Stimulated activated naive B cell treated with anti-CD40 and anti-IgM and Interleukin-4, amounts not matched to agents 10 μg/mL and 1 μg/mL and 100 μg/mL, for 72 hours (primary cell): ENCODE data around the gene KDM2B.
A peak's percentile ranks its signal among the peaks of the same experiment; 100 is the strongest.

Experiments used
- ATAC-seq, 2 donors: fragments of 150-1000 bp; cut with Tn5 transposase; replicated peaks; 2 replicates each; pipeline ENCODE4 v1.10.0; 2021; ENCODE audit warnings: moderate library complexity in 1 of 2
- DNase-seq: peaks from one replicate; pipeline ENCODE4 v3.0.0; 2021
- H3K27ac Mint-ChIP-seq: one replicate; pipeline ENCODE4 v1.8.0; 2022; ENCODE audit warnings: mild to moderate bottlenecking, mixed read lengths
- H3K27me3 Mint-ChIP-seq, 2 donors: one replicate each; pipeline ENCODE4 v1.8.0; 2022; ENCODE audit warnings: mixed read lengths in 2 of 2
- H3K36me3 Mint-ChIP-seq, 2 donors: one replicate each; pipeline ENCODE4 v1.8.0; 2022; ENCODE audit warnings: mixed read lengths in 2 of 2, mild to moderate bottlenecking in 1 of 2
- H3K4me1 Mint-ChIP-seq, 2 donors: one replicate each; pipeline ENCODE4 v1.8.0; 2022; ENCODE audit warnings: mixed read lengths in 2 of 2, mild to moderate bottlenecking in 1 of 2
- H3K4me3 Mint-ChIP-seq, 2 donors: one replicate each; pipeline ENCODE4 v1.8.0; 2022; ENCODE audit warnings: mild to moderate bottlenecking in 2 of 2, mixed read lengths in 2 of 2, moderate library complexity in 1 of 2
- H3K9me3 Mint-ChIP-seq, 2 donors: one replicate each; pipeline ENCODE4 v1.8.0; 2022; ENCODE audit warnings: mixed read lengths in 2 of 2, mild to moderate bottlenecking in 1 of 2

Gene KDM2B

GRCh38 chr12:121535150-121536053 is 45.4 kb downstream of the KDM2B start:
- H3K27ac Mint-ChIP-seq = peak overlapping the region; percentile 94
- peaks cover 32 to 34% of the 10 kb centered on the region in 2 donors for H3K36me3 Mint-ChIP-seq
- H3K4me1 Mint-ChIP-seq = peaks cover 57 to 84% of the 10 kb centered on the region in 2 donors
- H3K9me3 Mint-ChIP-seq = no peaks in the 10 kb centered on the region
- H3K4me3 Mint-ChIP-seq = peak overlapping the region; percentile 81 to 94
- DNase-seq (no peak), ATAC-seq (no peak)
- H3K27me3 Mint-ChIP-seq = no peaks in the 10 kb centered on the region

DNA sequence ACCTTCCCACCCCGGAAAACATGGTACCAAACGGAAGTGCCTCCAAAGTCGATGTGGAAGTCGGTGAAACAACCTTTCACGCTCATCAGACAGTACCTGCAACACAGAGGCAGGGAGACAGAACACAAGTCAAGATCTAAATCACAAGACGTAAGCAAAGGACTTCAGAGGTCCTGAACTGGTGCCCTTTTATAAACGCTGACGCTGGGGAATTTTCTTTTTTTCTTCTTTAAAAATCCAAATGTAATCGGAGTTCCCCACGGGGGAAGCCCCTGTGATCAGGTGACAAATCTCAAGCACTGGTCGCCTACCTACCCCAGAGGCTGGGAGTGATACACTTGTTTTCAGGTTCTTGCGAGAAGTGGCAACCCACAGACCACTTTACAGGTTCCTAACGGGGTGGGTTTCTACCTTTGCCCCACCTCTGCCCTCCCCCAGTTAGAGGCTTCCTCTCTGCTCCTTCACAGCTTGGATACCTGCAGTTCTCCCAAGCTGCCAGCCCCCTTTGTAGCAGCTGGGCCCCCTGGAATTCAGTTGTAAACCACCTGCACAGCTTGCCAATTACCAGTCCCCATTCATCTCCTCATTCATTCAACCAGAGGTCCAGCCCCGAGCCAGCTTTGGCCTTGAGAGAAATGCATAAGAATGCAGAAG is 46.2 kb downstream of the KDM2B start:
- peaks cover 53 to 81% of the 10 kb centered on the region in 2 donors for H3K4me1 Mint-ChIP-seq
- DNase-seq (peak; percentile 80), ATAC-seq (peak; percentile 26 to 33)
- H3K9me3 Mint-ChIP-seq = no peaks in the 10 kb centered on the region
- H3K27ac Mint-ChIP-seq = peak overlapping the region; percentile 94
- H3K4me3 Mint-ChIP-seq = peak overlapping the region; percentile 81 to 94
- H3K27me3 Mint-ChIP-seq = no peaks in the 10 kb centered on the region
- H3K36me3 Mint-ChIP-seq = peaks cover 35 to 37% of the 10 kb centered on the region in 2 donors

GRCh38 chr12:121533394-121534090 is 47.3 kb downstream of the KDM2B start:
- peaks cover 54 to 86% of the 10 kb centered on the region in 2 donors for H3K4me1 Mint-ChIP-seq
- ATAC-seq = no peak
- no peaks in the 10 kb centered on the region for H3K9me3 Mint-ChIP-seq
- no peaks in the 10 kb centered on the region for H3K27me3 Mint-ChIP-seq
- H3K27ac Mint-ChIP-seq = peak overlapping the region; percentile 91
- H3K36me3 Mint-ChIP-seq = peaks cover 46 to 48% of the 10 kb centered on the region in 2 donors
- DNase-seq = no peak
- H3K4me3 Mint-ChIP-seq = peak overlapping the region; percentile 90 to 94

- H3K9me3 Mint-ChIP-seq = no peaks in the 10 kb centered on the region
- peak overlapping the region; percentile 90 to 94 for H3K4me3 Mint-ChIP-seq
- peaks cover 50 to 87% of the 10 kb centered on the region in 2 donors for H3K4me1 Mint-ChIP-seq
- no peaks in the 10 kb centered on the region for H3K27me3 Mint-ChIP-seq
- ATAC-seq (no peak), DNase-seq (no peak)
- H3K36me3 Mint-ChIP-seq = peaks cover 49 to 52% of the 10 kb centered on the region in 2 donors
- peak overlapping the region; percentile 91 for H3K27ac Mint-ChIP-seq
Measured at GRCh38 chr12:121532503-121533393, 48.1 kb downstream of the KDM2B start.

DNA sequence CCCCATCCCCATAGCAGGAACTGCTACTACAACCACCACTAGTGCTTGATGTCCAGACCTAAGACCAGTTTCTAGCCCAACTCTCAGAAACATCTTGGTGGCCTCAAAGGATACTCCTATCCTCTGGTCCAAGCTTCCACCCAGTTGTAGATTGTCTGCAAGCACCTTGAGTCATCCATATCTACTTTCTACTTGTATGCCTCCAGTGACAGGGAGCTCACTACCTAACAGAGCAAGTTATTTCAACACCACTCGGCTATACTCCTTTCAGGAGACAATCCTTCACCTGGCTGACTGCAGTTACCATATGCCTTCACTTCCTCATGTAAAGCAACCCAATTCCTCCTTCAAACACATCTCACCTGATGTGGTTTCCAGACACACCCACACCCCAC is 49.5 kb downstream of the KDM2B start:
- Mint-ChIP-seq H3K4me3 (peak overlapping the region; percentile 90 to 94), H3K27ac (peak overlapping the region; percentile 33), H3K36me3 (peaks cover 49 to 52% of the 10 kb centered on the region in 2 donors), H3K9me3 (no peaks in the 10 kb centered on the region), H3K4me1 (peaks cover 50 to 80% of the 10 kb centered on the region in 2 donors), H3K27me3 (no peaks in the 10 kb centered on the region)
- DNase-seq (no peak), ATAC-seq (no peak)

DNA sequence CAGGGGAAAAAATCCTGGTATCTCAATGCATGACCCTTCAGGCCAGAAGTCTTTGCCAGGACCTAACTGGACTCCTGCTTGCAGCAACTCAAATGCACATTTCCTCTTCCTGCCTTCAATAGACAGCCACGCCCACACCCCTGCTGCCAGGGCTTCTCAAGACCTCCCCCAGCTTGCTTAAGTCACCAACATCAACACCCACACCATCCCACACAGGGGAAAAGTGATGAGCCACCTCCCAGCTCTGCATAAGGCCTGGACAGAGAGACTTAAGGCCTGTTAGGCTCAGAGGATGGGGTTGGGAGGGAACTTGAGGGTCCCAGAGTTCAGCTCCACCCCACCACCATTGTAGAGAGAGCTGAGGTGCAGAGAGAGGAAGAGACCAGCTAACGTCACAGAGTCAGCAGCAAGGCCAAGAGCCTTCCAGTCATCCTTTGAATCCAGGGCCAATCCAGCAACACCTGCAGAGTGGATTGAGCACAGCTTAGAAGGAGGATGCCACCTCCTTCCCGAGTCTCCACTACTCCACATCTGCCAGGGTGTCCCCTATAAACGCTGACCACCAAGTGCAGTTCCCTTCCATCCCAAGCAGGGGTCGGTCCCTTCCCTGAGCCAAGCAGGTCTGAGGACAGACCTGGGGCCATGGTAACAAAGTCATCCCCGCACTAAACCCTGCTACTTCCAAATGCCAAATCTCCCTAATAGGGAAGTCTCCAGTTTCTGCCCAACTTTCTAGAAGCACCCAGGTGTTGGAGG is 50.0 kb downstream of the KDM2B start:
- Mint-ChIP-seq H3K27ac (peak overlapping the region; percentile 33), H3K9me3 (no peaks in the 10 kb centered on the region), H3K4me1 (peaks cover 46 to 76% of the 10 kb centered on the region in 2 donors), H3K36me3 (peaks cover 50 to 52% of the 10 kb centered on the region in 2 donors), H3K27me3 (no peaks in the 10 kb centered on the region), H3K4me3 (peak overlapping the region; percentile 90 to 94)
- peak; percentile 44 to 52 for ATAC-seq
- DNase-seq = no peak

DNA sequence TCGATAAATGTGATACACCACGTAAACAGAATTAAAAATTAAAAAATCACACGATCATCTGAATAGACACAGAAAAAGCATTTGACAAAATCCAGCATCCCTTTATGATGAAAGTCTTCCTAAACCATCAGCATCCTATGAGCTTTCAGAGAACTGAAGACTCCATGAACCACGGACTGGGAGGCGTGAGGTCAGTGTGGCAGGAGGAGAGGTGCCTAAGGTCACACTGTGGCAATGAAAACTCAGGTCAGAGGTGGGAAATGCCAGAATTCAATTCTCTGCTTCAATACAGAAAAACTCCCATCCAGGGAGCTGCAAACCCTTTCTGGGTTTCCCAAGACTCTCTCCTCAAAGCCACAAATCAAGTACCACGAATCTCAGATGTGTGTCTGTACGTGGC is 51.6 kb downstream of the KDM2B start:
- peak overlapping the region in 1 of 2 donors; percentile 29 for H3K4me3 Mint-ChIP-seq

DNA sequence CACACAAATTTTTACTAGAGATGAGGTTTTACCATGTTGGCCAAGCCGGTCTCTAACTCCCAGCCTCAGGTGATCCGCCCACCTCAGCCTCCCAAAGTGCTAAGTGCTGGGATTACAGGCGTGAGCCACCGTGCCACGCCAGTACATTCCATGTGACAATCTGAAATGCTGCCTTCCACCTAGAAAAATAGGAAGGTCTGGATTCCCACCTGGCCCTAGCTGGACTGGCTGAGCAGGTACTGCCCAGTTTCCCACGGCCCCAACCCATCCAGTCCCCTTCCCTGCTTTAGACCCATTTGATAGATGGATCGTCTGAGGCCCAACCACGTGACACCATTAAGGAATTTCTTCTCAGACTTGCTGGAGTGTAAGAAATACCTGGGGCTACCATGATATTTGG is 55.4 kb downstream of the KDM2B start:
- Mint-ChIP-seq H3K4me1 (peaks cover 42 to 73% of the 10 kb centered on the region in 2 donors), H3K27me3 (no peaks in the 10 kb centered on the region), H3K4me3 (no peak overlapping the region), H3K27ac (peak overlapping the region; percentile 3), H3K36me3 (peaks cover 51 to 57% of the 10 kb centered on the region in 2 donors), H3K9me3 (no peaks in the 10 kb centered on the region)
- ATAC-seq = no peak
- DNase-seq = no peak

More for the DNA sequence above, 51.6 kb downstream of the KDM2B start:
- peaks cover 43 to 77% of the 10 kb centered on the region in 2 donors for H3K4me1 Mint-ChIP-seq
- DNase-seq (no peak), ATAC-seq (no peak)
- no peaks in the 10 kb centered on the region for H3K9me3 Mint-ChIP-seq
- no peaks in the 10 kb centered on the region for H3K27me3 Mint-ChIP-seq
- no peak overlapping the region for H3K27ac Mint-ChIP-seq
- peaks cover 56 to 58% of the 10 kb centered on the region in 2 donors for H3K36me3 Mint-ChIP-seq

DNA sequence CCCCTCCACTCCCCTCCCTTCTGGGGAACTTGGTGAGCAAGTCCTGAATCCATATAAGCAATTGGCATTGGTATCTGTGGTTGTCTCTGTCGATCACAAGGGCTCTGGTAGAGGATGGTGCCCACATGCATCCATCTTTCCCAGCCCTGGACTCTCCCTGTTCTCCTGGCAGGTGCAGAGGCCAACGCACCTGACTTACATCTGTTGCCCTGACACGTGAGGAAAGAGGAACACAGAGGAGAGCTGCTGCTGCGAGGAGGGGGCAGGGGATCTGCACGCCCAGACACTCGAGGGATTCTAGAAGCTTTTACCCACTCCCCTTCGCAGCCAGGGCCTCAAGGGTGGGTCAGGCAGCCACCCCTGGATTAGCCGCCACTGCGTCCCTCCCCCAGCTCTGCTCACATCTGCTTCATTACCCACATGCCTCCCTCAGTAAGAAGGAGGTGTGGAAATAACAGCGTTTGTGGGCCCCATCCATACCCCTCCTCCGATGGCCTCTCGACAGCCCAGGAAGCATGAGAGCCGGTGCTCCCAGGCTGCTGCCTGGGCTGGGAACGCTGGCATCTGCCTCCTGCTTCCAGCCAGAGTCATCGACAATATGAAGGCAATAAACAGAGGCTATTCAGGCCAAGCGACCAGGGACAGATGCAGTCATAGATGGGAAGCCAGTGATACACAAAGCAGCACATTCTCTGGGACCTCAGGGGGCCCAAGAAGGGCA is 56.5 kb downstream of the KDM2B start:
- Mint-ChIP-seq H3K4me3 (peak overlapping the region in 1 of 2 donors; percentile 79), H3K27ac (peak overlapping the region; percentile 31), H3K36me3 (peaks cover 52 to 57% of the 10 kb centered on the region in 2 donors), H3K27me3 (no peaks in the 10 kb centered on the region), H3K4me1 (peaks cover 46 to 70% of the 10 kb centered on the region in 2 donors), H3K9me3 (no peaks in the 10 kb centered on the region)
- ATAC-seq = no peak
- no peak for DNase-seq

- Mint-ChIP-seq H3K4me3 (peak overlapping the region; percentile 43 to 79), H3K36me3 (peaks cover 49 to 57% of the 10 kb centered on the region in 2 donors), H3K27ac (peak overlapping the region; percentile 87), H3K4me1 (peaks cover 42 to 64% of the 10 kb centered on the region in 2 donors), H3K27me3 (no peaks in the 10 kb centered on the region), H3K9me3 (no peaks in the 10 kb centered on the region)
- DNase-seq (no peak), ATAC-seq (peak; percentile 47 to 57)
Measured at GRCh38 chr12:121523741-121524140, 57.1 kb downstream of the KDM2B start.

- Mint-ChIP-seq H3K9me3 (no peaks in the 10 kb centered on the region), H3K27ac (peak overlapping the region; percentile 90), H3K36me3 (peaks cover 45 to 54% of the 10 kb centered on the region in 2 donors), H3K4me1 (peaks cover 40 to 59% of the 10 kb centered on the region in 2 donors), H3K4me3 (peak overlapping the region; percentile 43 to 79), H3K27me3 (no peaks in the 10 kb centered on the region)
- ATAC-seq (peak; percentile 72 to 77), DNase-seq (peak; percentile 54)
Measured at GRCh38 chr12:121522971-121523370, 57.9 kb downstream of the KDM2B start.

- peak overlapping the region; percentile 53 for H3K4me3 Mint-ChIP-seq
- peaks cover 43 to 56% of the 10 kb centered on the region in 2 donors for H3K4me1 Mint-ChIP-seq
- peak; percentile 41 to 52 for ATAC-seq
- DNase-seq = no peak
- no peaks in the 10 kb centered on the region for H3K27me3 Mint-ChIP-seq
- H3K9me3 Mint-ChIP-seq = no peaks in the 10 kb centered on the region
- H3K36me3 Mint-ChIP-seq = peaks cover 52 to 62% of the 10 kb centered on the region in 2 donors
- H3K27ac Mint-ChIP-seq = peak overlapping the region; percentile 67
Measured at GRCh38 chr12:121520586-121521086, 60.2 kb downstream of the KDM2B start.
